ENCODE measurements around the gene DND1.
"Not testable (repeated sequence)": the region's sequence is repeated elsewhere in the genome, so short reads cannot be mapped to it uniquely, and the experiment has no call there.

The DND1 gene

GRCh38 chr5:140672455-140673186 is 755 bp downstream of the DND1 start:
- DNase-seq (ENCODE audit: low spot score): no peak

GRCh38 chr5:140671472-140672125 is 1.8 kb downstream of the DND1 start:
- no peak for DNase-seq (ENCODE audit: low spot score)

GRCh38 chr5:140671035-140671434 is 2.3 kb downstream of the DND1 start:
- not testable (repeated sequence) for DNase-seq (ENCODE audit: low spot score)

- DNase-seq (ENCODE audit: low spot score): peak; percentile 93
Measured at GRCh38 chr5:140664359-140665119, 8.8 kb downstream of the DND1 start, which contains the start of gene WDR55. WDR55 (plus strand) TSS chr5:140664904; CDS start chr5:140664913, 9 bp downstream.

DNA sequence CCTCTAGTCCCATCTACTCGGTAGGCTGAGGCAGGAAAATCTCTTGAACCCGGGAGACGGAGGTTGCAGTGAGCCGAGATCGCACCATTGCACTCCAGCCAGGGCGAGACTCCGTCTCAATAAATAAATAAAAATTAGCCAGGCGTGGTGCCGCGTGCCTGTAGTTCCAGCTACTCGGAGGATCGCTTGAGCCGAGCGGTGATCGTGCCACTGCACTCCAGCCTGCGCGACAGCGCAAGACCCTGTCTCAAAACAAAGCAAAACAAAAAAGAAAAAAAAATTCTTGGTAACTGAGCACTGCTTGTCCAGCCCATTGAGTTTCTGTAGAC is 9.4 kb downstream of the DND1 start:
- no peak for DNase-seq (ENCODE audit: low spot score)

DNA sequence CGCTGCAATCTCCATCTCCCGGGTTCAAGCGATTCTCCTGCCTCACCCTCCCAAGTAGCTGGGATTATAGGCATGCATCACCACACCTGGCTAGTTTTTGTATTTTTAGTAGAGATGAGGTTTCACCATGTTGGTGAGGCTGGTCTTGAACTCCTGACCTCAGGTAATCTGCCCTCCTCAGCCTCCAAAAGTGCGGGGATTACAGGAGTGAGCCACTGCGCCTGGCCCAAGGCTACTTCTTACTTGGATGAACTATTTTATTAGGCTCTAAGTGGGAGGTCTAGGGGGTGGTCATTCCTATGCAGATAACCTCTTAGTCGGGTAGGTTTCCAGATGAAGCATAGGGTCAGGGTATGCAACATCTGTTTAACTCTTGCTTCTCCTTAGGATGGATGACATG is 13.0 kb downstream of the DND1 start:
- not testable (repeated sequence) for DNase-seq (ENCODE audit: low spot score)

DNA sequence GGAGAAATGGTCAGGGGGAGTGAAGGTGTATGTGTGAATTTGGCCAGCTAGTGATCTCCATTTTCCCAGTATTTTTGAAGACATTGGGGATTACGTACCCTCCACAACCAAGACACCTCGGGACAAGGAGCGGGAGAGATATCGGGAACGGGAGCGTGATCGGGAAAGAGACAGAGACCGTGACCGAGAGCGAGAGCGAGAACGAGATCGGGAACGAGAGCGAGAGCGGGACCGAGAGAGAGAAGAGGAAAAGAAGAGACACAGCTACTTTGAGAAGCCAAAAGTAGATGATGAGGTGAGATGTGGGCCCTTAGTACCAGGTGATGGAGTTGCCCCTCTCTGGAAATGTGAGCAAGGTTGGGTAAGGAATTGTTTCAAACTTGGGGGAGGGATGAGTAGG is 14.5 kb downstream of the DND1 start:
- no peak for DNase-seq (ENCODE audit: low spot score)

GRCh38 chr5:140647042-140647419 is 26.3 kb downstream of the DND1 start:
- no peak for DNase-seq (ENCODE audit: low spot score)

GRCh38 chr5:140642718-140643117 is 30.7 kb downstream of the DND1 start:
- DNase-seq (ENCODE audit: low spot score): no peak

DNA sequence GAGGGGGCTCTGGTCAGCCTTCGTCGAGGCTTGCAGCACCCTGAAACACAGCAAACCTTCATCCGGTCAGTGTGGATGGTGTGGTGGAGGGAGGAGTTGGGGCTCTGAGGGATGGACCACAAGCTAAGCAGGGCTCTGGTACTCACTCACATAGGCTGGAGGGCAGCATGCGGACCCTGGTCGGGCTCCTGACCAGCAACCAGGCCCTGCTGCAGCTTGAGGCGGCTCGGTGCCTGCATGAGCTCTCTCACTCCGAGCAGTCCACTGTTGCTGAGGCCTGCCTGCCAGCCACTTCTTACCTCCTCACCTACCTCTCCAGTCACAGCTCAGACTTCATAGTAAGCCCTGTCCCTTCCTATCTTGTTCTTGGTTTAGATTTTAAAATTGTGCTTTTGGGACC is 31.7 kb downstream of the DND1 start:
- DNase-seq (ENCODE audit: low spot score): no peak

GRCh38 chr5:140639148-140639981 is 34.0 kb downstream of the DND1 start, which contains the start of gene TMCO6:
TMCO6 (plus strand) TSS chr5:140639451; CDS start chr5:140639528, 77 bp downstream.
- DNase-seq (ENCODE audit: low spot score): peak; percentile 97

DNA sequence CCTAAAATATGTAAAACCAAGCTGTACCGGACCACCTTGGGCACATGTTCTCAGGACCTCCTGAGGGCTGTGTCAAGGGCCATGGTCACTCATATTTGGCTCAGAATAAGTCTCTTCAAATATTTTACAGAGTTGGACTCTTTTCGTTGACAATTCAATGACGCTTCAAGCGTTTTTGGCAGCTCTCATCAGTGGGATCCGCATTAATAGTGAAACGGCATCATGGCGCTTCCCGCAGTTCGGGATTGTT is 34.6 kb downstream of the DND1 start:
- not testable (repeated sequence) for DNase-seq (ENCODE audit: low spot score)

- no peak for DNase-seq (ENCODE audit: low spot score)
Measured at GRCh38 chr5:140637371-140638100, 35.8 kb downstream of the DND1 start.

GRCh38 chr5:140635291-140636257 is 37.8 kb downstream of the DND1 start:
- DNase-seq (ENCODE audit: low spot score): no peak

GRCh38 chr5:140634103-140634502 is 39.3 kb downstream of the DND1 start:
- DNase-seq (ENCODE audit: low spot score): no peak

- no peak for DNase-seq (ENCODE audit: low spot score)
Measured at GRCh38 chr5:140633501-140633900, 39.9 kb downstream of the DND1 start.

GRCh38 chr5:140633021-140633471 is 40.3 kb downstream of the DND1 start, which contains the start of gene CD14:
CD14 (minus strand) TSS chr5:140633175; CDS start chr5:140633071, 104 bp downstream.
- DNase-seq (ENCODE audit: low spot score): no peak

DNA sequence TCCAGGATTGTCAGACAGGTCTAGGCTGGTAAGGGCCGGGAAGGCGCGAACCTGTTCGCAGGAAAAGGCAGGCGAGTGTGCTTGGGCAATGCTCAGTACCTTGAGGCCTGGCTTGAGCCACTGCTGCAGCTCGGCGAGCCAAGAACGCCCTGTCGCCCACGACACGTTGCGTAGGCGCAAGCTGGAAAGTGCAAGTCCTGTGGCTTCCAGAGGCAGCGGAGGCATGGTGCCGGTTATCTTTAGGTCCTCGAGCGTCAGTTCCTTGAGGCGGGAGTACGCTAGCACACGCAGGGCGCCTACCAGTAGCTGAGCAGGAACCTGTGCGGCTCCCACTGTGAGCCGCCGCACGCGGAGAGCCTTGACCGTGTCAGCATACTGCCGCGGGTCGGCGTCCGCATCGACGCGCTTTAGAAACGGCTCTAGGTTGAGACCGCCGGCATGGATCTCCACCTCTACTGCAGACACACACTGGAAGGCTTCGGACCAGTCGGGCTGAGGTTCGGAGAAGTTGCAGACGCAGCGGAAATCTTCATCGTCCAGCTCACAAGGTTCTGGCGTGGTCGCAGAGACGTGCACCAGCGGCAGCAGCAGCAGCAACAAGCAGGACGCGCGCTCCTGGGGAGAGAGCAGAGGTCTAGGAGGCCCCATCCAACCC is 40.9 kb downstream of the DND1 start:
- peak; percentile 26 for DNase-seq (ENCODE audit: low spot score)

DNA sequence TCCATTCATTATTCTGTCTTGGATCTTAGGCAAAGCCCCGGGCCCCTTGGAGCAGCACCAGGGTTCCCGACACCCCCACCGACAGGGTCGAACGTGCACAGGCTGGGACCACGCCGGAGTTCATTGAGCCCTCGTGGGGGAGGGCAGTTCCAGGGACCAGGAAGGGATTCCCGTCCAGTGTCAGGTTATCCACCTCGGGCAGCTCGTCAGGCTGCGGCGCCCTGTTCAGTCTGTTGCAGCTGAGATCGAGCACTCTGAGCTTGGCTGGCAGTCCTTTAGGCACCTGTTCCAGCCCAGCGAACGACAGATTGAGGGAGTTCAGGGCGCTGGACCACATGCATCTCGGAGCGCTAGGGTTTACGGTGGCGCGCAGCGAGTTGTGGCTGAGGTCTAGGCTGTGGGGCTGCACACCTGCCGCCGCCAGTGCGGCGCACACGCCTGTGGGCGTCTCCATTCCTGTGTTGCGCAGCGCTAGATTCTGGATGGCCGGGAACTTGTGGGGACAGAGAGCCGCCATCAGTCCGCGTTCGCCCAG is 41.5 kb downstream of the DND1 start:
- no peak for DNase-seq (ENCODE audit: low spot score)
